Heart left ventricle (tissue), 16 donors: Measurements from ENCODE around the gene TRAFD1. TPM values are rescaled to one million over a fixed set of nuclear protein-coding genes. Genes with fewer than 3 reads are reported as not detected.
A peak's percentile ranks its signal among the peaks of the same experiment; 100 is the strongest.

Experiments
- ATAC-seq, 4 donors: fragments of 200-7000 bp; cut with Tn5 transposase; one replicate each; pipeline ENCODE4 v1.9.1; 2020 to 2022; ENCODE audit warnings: moderate library complexity in 4 of 4, mild to moderate bottlenecking in 3 of 4, moderate number of reproducible peaks in 1 of 4
- DNase-seq, 5 donors: peaks; one replicate each; pipeline ENCODE4 v3.0.0-alpha.2; 2020
- H3K27ac ChIP-seq, 12 donors: fragments of 200-600 bp; sonication (generic) in 4 of 12; one replicate each; pipeline versions ENCODE4 v1.5.0 to v1.8.0; 2016 to 2022; ENCODE audit warnings: mild to moderate bottlenecking in 2 of 12
- H3K27me3 ChIP-seq, 9 donors: fragments of 200-600 bp; sonication (generic) in 2 of 9; one replicate each; pipeline versions ENCODE4 v1.5.1 to v1.8.0; 2016 to 2022; ENCODE audit warnings: mild to moderate bottlenecking in 3 of 9
- H3K36me3 ChIP-seq, 9 donors: fragments of 200-600 bp; sonication (generic) in 2 of 9; one replicate each; pipeline versions ENCODE4 v1.5.0 to v1.8.0; 2018 to 2022; ENCODE audit warnings: mild to moderate bottlenecking in 2 of 9
- H3K4me1 ChIP-seq, 12 donors: fragments of 200-600 bp; sonication (generic) in 4 of 12; one replicate each; pipeline versions ENCODE4 v1.5.0 to v1.8.0; 2016 to 2022; ENCODE audit warnings: mild to moderate bottlenecking in 3 of 12
- H3K4me3 ChIP-seq, 12 donors: fragments of 200-600 bp; sonication (generic) in 4 of 12; one replicate each; pipeline versions ENCODE4 v1.5.0 to v1.8.0; 2017 to 2022; ENCODE audit warnings: mild to moderate bottlenecking in 9 of 12, moderate library complexity in 4 of 12
- H3K9me3 ChIP-seq, 12 donors: fragments of 200-600 bp; sonication (generic) in 4 of 12; one replicate each; pipeline versions ENCODE4 v1.5.0 to v1.8.0; 2016 to 2022; ENCODE audit warnings: mild to moderate bottlenecking in 1 of 12
- POLR2A ChIP-seq, 2 donors: fragments of 450-650 bp; IDR thresholded peaks; one replicate each; pipeline ENCODE4 v1.6.1; 2017; ENCODE audit warnings: antibody characterized with exemption in 2 of 2, mild to moderate bottlenecking in 2 of 2, moderate library complexity in 2 of 2
- WGBS, 4 donors: extraction: QIAGEN DNeasy Blood & Tissue Kit in 2 of 4; methylation state at CpG; one replicate each; pipeline versions ENCODE4 v1.1.5 to v1.1.7; 2013 to 2018; 5-methylcytosine and 5-hydroxymethylcytosine counted together
- intact Hi-C, 10 donors: fragments of 100-400 bp; cut with DNase I; formaldehyde crosslinking; loops; one replicate each; pipeline versions ENCODE4 v1.11.1 to v1.14.2; 2022
- polyA plus RNA-seq, 2 donors: library from polyadenylated mRNA; stranded (reverse); fragments of 200-250 nt; gene quantifications; one replicate each; pipeline ENCODE4 v1.2.3, GENCODE V29; 2013
- total RNA-seq, 9 donors: library from RNA; depleted of rRNA in 2 of 9; stranded (reverse); fragments of >200 nt in 2 of 9; fragmentation: NEBNext Ultra II Directional in 3 of 9; extraction: Animal tissue kit (Norgen Biotek cat#: 25700) in 3 of 9; gene quantifications; one replicate each; pipeline versions ENCODE4 v1.1.0 to v1.2.4, GENCODE V29; 2016 to 2023
- TF ChIP-seq, protein P1 (sequence below), 12 donors: fragments of 200-600 bp; sonication (generic) in 4 of 12; IDR thresholded peaks; one replicate each; pipeline versions ENCODE4 v1.5.0 to v1.8.0; 2018 to 2022; ENCODE audit warnings: antibody characterized with exemption in 12 of 12, mild to moderate bottlenecking in 5 of 12
- donor health status: ischemic (EF 13 %, LVEDD 7.1; RV severe dilation, severe dysfunction).
- donor health status: healthy with polysubstance abuse.
- donor health status: DM: no; HTN: yes; CAD: no.
- donor health status: DM: no; HTN: no; CAD: no.
- donor health status: ischemic (EF 25% LVEDD 6.9; RV normal size, moderate dysfunction).
- donor health status: ischemic (EF 25% LVEDD 5.7; RV mildly dilated, moderate dysfunction).
- donor health status: healthy.
- donor health status: DM: yes; HTN: yes; CAD: no.
- donor health status: ischemic (EF 35%, LVEDD 5.7; RV mildly dilated, moderate dysfunction).
- donor health status: nonischemic (EF 11% LVEDD 7.7; RV severe dilation, severe dysfunction).
- donor health status: DM: yes; HTN: yes; CAD: no.
- donor health status: PGD.
- donor health status: ischemic (EF 29% LVEDD 5.4; RV normal size, mild dysfunction).
- donor health status: nonischemic (EF 23%, LVEDD 6.1; RV moderate dilation, normal function).

TRAFD1 gene
- total and polyA plus RNA-seq, 11 donors = 6.7 to 84.7 (median 22.7) TPM

DNA sequence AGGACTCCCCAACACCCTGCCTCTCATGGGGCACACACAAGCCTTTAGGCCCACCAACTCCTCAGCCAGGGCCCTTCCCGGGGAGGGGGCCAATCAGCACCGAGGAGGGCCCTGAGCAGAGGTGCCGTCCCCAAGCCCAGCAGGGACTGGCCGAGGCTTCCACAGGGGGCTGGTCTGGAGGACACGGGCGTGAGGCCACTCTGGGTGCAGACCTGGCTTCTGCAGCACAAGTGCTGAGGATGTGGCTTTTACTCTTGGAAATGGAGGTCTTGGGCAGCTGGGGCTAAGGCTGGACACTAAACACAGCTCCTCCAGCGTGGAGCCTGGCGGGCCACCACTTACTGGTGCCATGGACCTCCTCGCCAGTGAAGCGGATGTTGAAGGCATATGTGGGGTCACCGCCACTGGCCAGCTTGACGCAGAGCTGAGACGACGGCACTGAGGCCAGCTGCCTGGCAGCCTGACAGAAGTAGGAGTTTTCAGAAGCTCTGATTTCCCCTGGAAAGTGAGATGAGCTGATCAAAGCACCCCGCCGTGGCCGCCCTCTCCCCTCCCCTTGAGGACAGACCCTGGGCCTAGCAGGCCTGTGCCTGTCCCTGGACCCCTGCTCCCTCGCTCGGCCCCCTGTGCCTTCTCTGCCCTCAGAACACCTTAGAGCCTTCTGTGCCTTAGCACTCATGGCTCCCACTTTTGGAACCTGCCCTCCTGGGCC lies 44.0 kb downstream of the TRAFD1 start:
- no peaks in the 10 kb centered on the region for H3K9me3 ChIP-seq
- peaks cover 0 to 72% (median 49%) of the 10 kb centered on the region in 9 donors for H3K36me3 ChIP-seq
- intact Hi-C loops = no loop called here
- no peak overlapping the region for H3K27ac ChIP-seq
- no peak for TF ChIP-seq POLR2A (IDR thresholded peaks at IDR 0.05)
- TF ChIP-seq, protein P1, sequence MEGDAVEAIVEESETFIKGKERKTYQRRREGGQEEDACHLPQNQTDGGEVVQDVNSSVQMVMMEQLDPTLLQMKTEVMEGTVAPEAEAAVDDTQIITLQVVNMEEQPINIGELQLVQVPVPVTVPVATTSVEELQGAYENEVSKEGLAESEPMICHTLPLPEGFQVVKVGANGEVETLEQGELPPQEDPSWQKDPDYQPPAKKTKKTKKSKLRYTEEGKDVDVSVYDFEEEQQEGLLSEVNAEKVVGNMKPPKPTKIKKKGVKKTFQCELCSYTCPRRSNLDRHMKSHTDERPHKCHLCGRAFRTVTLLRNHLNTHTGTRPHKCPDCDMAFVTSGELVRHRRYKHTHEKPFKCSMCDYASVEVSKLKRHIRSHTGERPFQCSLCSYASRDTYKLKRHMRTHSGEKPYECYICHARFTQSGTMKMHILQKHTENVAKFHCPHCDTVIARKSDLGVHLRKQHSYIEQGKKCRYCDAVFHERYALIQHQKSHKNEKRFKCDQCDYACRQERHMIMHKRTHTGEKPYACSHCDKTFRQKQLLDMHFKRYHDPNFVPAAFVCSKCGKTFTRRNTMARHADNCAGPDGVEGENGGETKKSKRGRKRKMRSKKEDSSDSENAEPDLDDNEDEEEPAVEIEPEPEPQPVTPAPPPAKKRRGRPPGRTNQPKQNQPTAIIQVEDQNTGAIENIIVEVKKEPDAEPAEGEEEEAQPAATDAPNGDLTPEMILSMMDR (IDR thresholded peaks at IDR 0.05) = no peak
- no peaks in the 10 kb centered on the region for H3K4me1 ChIP-seq
- WGBS, 4 donors = 89 to 91% (median 91%) methylated on average over 17 to 19 of the region's 19 CpGs
- ATAC-seq (no peak), DNase-seq (no peak)
- no peaks in the 10 kb centered on the region for H3K27me3 ChIP-seq
- no peak overlapping the region for H3K4me3 ChIP-seq

DNA sequence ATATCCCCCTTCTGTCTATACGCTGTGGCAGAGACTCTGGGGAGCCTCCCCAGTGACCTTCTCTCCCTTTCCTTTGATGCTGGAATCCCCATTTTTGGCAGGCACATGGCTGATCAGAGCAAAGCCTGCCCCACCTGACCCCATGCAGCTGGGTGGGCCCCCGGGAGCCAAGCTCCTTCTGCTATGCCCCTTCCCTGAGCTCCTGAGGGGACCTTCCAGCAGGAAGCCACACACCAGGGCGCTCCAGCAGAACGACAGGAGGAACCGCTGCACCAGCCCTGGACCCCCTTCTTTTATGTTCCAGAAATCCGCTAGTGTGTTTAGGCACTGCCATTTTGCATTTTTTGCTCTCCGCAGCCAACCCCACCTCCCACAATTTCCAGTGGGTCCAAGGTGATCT lies 44.6 kb downstream of the TRAFD1 start:
- Histone ChIP-seq H3K9me3 (no peaks in the 10 kb centered on the region), H3K36me3 (peaks cover 0 to 78% (median 55%) of the 10 kb centered on the region in 9 donors), H3K4me3 (no peak overlapping the region), H3K4me1 (no peaks in the 10 kb centered on the region), H3K27me3 (no peaks in the 10 kb centered on the region), H3K27ac (no peak overlapping the region)
- ATAC-seq (peak in 1 of 4 donors; percentile 17), DNase-seq (no peak)
- TF ChIP-seq, protein P1 (IDR thresholded peaks at IDR 0.05) = no peak
- TF ChIP-seq POLR2A (IDR thresholded peaks at IDR 0.05) = no peak
- intact Hi-C loops = no loop called here
- WGBS, 4 donors = 91 to 94% (median 92%) methylated on average over 7 of the region's 7 CpGs

DNA sequence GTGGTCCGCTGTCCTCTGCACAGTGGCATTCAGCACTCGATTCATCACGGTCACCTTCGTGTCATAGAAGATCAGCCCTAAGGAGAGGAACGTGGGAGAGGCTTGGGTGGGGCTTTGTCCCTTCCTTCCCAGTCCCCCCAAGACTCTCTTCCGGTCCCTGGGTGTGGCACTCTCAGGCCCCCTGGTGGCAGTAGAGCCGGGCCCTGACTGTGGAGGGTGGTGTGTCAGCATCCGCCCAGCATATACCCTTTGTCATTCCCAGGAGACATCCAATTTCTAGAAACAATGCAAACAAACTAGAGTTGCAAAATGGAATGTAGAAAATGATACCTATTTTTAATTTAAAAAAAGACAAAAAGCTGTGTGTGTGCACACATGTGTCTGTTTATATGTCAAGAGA lies 45.0 kb downstream of the TRAFD1 start:
- H3K27ac ChIP-seq = no peak overlapping the region
- no peaks in the 10 kb centered on the region for H3K27me3 ChIP-seq
- no peak for TF ChIP-seq POLR2A (IDR thresholded peaks at IDR 0.05)
- TF ChIP-seq, protein P1 (IDR thresholded peaks at IDR 0.05) = peak in 11 of 12 donors; percentile 14 to 53 (median 37)
- ATAC-seq (peak in 2 of 4 donors; percentile 51 to 66), DNase-seq (peak in 1 of 5 donors; percentile 49)
- H3K36me3 ChIP-seq = peaks cover 0 to 82% (median 59%) of the 10 kb centered on the region in 9 donors
- 51 to 63% (median 57%) methylated on average over 8 of the region's 8 CpGs for WGBS, 4 donors
- H3K4me1 ChIP-seq = no peaks in the 10 kb centered on the region
- intact Hi-C loops = no loop called here
- H3K4me3 ChIP-seq = no peak overlapping the region
- no peaks in the 10 kb centered on the region for H3K9me3 ChIP-seq

DNA sequence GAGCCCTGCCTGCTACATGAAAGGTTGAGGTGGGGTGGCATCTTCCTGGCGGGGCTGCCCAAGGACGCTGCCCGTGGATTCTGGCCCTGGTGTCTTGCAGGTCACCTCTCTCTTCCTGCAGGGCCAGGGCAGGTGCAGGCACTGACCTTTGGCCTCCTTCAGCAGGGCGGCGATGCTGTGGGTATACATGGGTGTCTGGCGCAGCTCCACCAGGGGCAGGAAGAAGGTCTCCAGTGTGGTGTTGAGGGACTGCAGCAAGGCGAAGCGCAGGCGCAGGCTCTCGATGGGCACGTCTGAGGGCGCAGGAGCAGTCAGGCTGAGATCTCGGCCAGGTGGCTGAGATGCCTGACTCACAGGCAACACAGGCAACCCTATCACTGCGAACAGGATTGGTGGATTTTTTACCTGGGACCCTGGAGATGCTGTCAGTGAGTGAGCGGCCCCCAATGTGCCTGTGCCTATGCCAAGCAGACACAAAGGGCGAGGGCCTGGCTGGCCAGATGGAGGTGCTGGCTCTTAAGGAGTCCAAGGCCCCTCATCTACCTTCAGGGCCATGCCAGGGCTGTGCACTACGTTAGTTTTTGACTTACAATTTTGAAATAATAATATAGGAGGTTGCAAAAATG lies 45.7 kb downstream of the TRAFD1 start:
- Histone ChIP-seq H3K4me1 (no peaks in the 10 kb centered on the region), H3K4me3 (no peak overlapping the region), H3K36me3 (peaks cover 0 to 89% (median 66%) of the 10 kb centered on the region in 9 donors), H3K27ac (no peak overlapping the region), H3K27me3 (no peaks in the 10 kb centered on the region), H3K9me3 (no peaks in the 10 kb centered on the region)
- 86 to 94% (median 92%) methylated on average over 8 to 17 of the region's 17 CpGs for WGBS, 4 donors
- no peak for DNase-seq
- ATAC-seq = no peak
- intact Hi-C loops = no loop called here
- TF ChIP-seq POLR2A (IDR thresholded peaks at IDR 0.05) = no peak
- TF ChIP-seq, protein P1 (IDR thresholded peaks at IDR 0.05) = no peak
